Breast epithelium (tissue), 4 donors: ENCODE data around the gene BICD1. TPM values are rescaled to one million over a fixed set of nuclear protein-coding genes. Genes with fewer than 3 reads are reported as not detected.

Experiments
- DNase-seq, 2 donors: peaks; one replicate each; pipeline ENCODE4 v3.0.0-alpha.2; 2019; ENCODE audit warnings: low spot score in 2 of 2
- H3K27ac ChIP-seq, 2 donors: fragments of 200-600 bp; sonication (generic) in 1 of 2; one replicate each; pipeline ENCODE4 v1.5.1; 2016 to 2019; ENCODE audit warnings: mild to moderate bottlenecking in 1 of 2
- H3K27me3 ChIP-seq, 2 donors: fragments of 200-600 bp; sonication (generic) in 1 of 2; one replicate each; pipeline versions ENCODE4 v1.5.1 to v1.6.0; 2017 to 2019; ENCODE audit warnings: control low read depth in 1 of 2, mild to moderate bottlenecking in 1 of 2
- H3K36me3 ChIP-seq: fragments of 200-600 bp; one replicate; pipeline ENCODE4 v1.5.1; 2019
- H3K4me1 ChIP-seq, 2 donors: fragments of 200-600 bp; sonication (generic); one replicate each; pipeline ENCODE4 v1.5.1; 2016 to 2019; ENCODE audit warnings: control low read depth in 1 of 2
- H3K4me3 ChIP-seq, 3 donors: fragments of 200-600 bp; sonication (generic); 1 replicate in 2 of 3; 2 replicates in 1 of 3; pipeline ENCODE4 v1.5.1; 2016 to 2019; ENCODE audit warnings: mild to moderate bottlenecking in 3 of 3, moderate library complexity in 2 of 3
- H3K9me3 ChIP-seq, 2 donors: fragments of 200-600 bp; sonication (generic) in 1 of 2; one replicate each; pipeline ENCODE4 v1.5.1; 2016 to 2019; ENCODE audit warnings: control low read depth in 1 of 2
- POLR2A ChIP-seq: fragments of 450-650 bp; IDR thresholded peaks from one replicate; pipeline ENCODE4 v1.6.1; 2016; ENCODE audit warnings: antibody characterized with exemption, mild to moderate bottlenecking, moderate library complexity
- POLR2AphosphoS5 ChIP-seq, 3 donors: sonication (generic); formaldehyde crosslinking; IDR thresholded peaks; one replicate each; pipeline ENCODE4 v1.6.1; 2017; ENCODE audit warnings: antibody characterized with exemption in 3 of 3
- intact Hi-C: fragments of 100-400 bp; cut with DNase I; formaldehyde crosslinking; loops from one replicate; pipeline ENCODE4 v1.15.1; 2023; ENCODE audit warnings: low total_unique reads
- total RNA-seq, 3 donors: library from RNA; depleted of rRNA; stranded (reverse); fragments of >200 nt; gene quantifications; one replicate each; pipeline ENCODE4 v1.1.0, GENCODE V29; 2016
- TF ChIP-seq, protein P1 (sequence below), 3 donors: fragments of 450-650 bp; IDR thresholded peaks; one replicate each; pipeline ENCODE4 v1.5.1; 2016 to 2017; ENCODE audit warnings: antibody characterized with exemption in 3 of 3, mild to moderate bottlenecking in 3 of 3, moderate library complexity in 3 of 3

BICD1 gene
- total RNA-seq, 3 donors from 2014 or later, result 7.2 to 31.5 (median 18.4) TPM

DNA sequence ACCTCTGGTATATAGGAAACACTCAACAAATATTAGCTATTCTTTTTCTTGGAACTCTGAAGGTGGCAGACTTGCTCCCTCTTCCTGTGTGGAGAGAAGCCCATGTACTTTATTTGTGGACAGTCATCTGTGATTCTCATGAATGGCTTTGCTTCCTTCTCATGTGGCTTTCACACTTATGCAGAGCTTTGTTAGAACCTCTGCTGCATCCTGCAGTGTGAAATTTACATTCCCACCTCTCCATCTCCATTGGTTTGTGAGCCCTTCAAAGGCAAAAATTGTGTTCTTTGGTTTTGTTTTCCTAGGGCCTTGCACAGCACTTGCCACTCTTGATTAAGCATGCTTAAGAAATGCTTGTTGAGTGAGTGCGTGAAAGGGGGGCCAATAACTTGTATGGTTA, 51.9 kb downstream of the BICD1 start:
- Histone ChIP-seq H3K27ac (no peak overlapping the region), H3K36me3 (no peaks in the 10 kb centered on the region), H3K9me3 (no peaks in the 10 kb centered on the region), H3K4me1 (no peaks in the 10 kb centered on the region), H3K27me3 (no peaks in the 10 kb centered on the region), H3K4me3 (no peak overlapping the region)
- intact Hi-C loops, result no loop called here
- no peak for TF ChIP-seq POLR2AphosphoS5 (IDR thresholded peaks at IDR 0.05)
- TF ChIP-seq POLR2A, result no peak
- TF ChIP-seq, protein P1, sequence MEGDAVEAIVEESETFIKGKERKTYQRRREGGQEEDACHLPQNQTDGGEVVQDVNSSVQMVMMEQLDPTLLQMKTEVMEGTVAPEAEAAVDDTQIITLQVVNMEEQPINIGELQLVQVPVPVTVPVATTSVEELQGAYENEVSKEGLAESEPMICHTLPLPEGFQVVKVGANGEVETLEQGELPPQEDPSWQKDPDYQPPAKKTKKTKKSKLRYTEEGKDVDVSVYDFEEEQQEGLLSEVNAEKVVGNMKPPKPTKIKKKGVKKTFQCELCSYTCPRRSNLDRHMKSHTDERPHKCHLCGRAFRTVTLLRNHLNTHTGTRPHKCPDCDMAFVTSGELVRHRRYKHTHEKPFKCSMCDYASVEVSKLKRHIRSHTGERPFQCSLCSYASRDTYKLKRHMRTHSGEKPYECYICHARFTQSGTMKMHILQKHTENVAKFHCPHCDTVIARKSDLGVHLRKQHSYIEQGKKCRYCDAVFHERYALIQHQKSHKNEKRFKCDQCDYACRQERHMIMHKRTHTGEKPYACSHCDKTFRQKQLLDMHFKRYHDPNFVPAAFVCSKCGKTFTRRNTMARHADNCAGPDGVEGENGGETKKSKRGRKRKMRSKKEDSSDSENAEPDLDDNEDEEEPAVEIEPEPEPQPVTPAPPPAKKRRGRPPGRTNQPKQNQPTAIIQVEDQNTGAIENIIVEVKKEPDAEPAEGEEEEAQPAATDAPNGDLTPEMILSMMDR (IDR thresholded peaks at IDR 0.05), result no peak
- no peak for DNase-seq

DNA sequence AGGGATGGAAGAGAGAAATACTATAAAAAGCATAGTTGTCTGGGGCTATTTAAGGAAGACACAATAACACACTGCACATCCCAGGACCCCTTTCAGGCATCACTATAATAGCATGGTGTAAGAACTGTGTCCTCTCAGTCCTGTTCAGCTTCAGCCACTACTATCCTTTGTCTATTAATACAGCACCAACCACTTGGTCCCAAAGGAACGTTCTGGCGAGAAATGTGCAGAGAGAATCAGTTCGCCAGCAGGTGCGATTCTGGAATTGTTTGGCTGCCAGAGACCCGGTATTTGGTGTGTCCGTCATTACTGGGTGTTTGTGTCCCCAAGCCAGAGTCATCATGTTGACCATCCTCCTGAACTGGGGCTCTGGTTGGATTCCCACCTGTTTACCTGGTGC, 52.7 kb downstream of the BICD1 start:
- intact Hi-C loops, result no loop called here
- Histone ChIP-seq H3K9me3 (no peaks in the 10 kb centered on the region), H3K4me3 (no peak overlapping the region), H3K27me3 (no peaks in the 10 kb centered on the region), H3K27ac (no peak overlapping the region), H3K4me1 (no peaks in the 10 kb centered on the region), H3K36me3 (no peaks in the 10 kb centered on the region)
- DNase-seq, result no peak
- no peak for TF ChIP-seq POLR2A
- no peak for TF ChIP-seq POLR2AphosphoS5 (IDR thresholded peaks at IDR 0.05)
- TF ChIP-seq, protein P1 (IDR thresholded peaks at IDR 0.05), result no peak

DNA sequence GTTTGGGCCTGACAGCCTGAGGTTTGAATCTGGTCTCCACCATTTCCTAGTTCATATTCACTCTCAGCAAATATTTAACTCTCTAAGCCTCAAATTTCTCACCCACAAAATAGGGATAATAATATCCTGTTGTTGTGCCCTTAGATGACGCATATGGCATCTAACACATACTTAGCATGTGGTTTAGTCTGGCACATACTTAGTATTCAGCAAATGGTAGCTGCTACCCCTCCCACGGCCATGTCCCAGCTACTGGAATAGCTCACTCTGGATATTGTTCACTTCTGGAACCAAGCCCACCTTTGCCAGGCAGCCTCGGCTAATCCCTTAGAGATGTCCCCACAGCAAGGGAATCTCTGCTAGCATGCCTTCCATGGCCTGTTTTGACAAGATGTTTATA, 53.3 kb downstream of the BICD1 start:
- H3K27ac ChIP-seq, result no peak overlapping the region
- H3K4me3 ChIP-seq, result no peak overlapping the region
- no peaks in the 10 kb centered on the region for H3K9me3 ChIP-seq
- H3K36me3 ChIP-seq, result no peaks in the 10 kb centered on the region
- intact Hi-C loops, result no loop called here
- no peaks in the 10 kb centered on the region for H3K4me1 ChIP-seq
- TF ChIP-seq, protein P1 (IDR thresholded peaks at IDR 0.05), result no peak
- TF ChIP-seq POLR2A (no peak), POLR2AphosphoS5 (IDR thresholded peaks at IDR 0.05) (no peak)
- DNase-seq, result no peak
- H3K27me3 ChIP-seq, result no peaks in the 10 kb centered on the region

DNA sequence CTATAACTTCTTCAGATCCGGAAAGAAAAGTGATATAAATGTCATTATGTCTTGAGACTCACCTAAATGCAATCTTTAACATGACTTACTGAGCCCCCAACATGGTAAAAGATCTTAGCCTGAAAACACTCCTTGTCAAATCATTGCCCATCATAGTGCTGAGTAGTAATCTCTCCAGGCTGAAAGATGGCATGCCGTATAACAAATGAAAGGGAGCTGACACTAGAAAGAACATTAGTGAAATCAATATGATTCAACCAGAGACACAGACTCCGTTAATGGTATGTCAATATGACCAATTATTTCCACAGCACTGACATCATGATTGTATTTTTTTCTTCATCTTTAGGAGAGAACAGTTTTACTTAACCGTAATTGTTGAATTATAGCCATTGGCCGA, 54.4 kb downstream of the BICD1 start:
- TF ChIP-seq POLR2AphosphoS5 (IDR thresholded peaks at IDR 0.05), result no peak
- no peaks in the 10 kb centered on the region for H3K36me3 ChIP-seq
- no peak overlapping the region for H3K4me3 ChIP-seq
- no peak for DNase-seq
- H3K27me3 ChIP-seq, result no peaks in the 10 kb centered on the region
- no peaks in the 10 kb centered on the region for H3K9me3 ChIP-seq
- H3K4me1 ChIP-seq, result no peaks in the 10 kb centered on the region
- H3K27ac ChIP-seq, result no peak overlapping the region
- intact Hi-C loops, result no loop called here

DNA sequence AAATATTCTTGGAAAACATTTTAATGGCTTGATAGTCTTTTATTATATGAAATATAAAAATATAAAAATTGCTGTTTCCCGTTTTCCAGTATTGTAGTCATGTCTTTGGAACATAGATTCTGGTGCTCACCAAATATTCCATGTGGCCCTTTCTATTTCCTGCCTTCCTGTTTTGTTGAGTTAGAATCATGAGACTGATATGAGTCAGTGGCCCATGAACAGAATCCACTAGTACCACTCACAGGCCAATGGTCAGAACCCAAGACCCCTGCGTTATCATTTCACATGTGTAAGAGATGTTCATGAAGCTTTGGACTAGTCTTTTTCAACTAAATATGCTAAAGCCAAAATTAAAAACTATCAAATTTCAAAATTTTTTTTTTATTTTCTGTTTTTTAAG, 56.9 kb downstream of the BICD1 start:
- Histone ChIP-seq H3K4me1 (no peaks in the 10 kb centered on the region), H3K9me3 (no peaks in the 10 kb centered on the region), H3K4me3 (no peak overlapping the region), H3K27me3 (no peaks in the 10 kb centered on the region), H3K27ac (no peak overlapping the region), H3K36me3 (no peaks in the 10 kb centered on the region)
- TF ChIP-seq, protein P1 (IDR thresholded peaks at IDR 0.05), result no peak
- no peak for TF ChIP-seq POLR2A
- no peak for TF ChIP-seq POLR2AphosphoS5 (IDR thresholded peaks at IDR 0.05)
- intact Hi-C loops, result no loop called here
- no peak for DNase-seq

DNA sequence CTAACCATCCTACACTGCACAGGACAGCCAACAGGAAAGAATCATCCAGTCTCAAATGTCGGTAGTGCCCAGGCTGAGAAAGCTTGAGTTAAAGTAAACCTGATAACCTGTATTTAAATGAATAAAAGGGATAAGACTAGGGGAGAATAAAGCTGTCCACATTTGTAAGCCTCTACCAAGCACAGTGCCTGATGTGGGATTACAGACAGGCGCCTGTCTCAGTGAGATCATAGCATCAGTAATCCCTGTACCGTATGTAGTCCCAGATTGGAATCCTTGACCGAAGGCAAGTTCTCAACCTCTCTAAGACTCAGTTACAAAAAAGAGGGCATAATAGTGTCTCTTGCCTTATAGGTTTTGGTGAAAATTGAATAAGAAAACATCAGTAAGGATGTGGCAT, 59.9 kb downstream of the BICD1 start:
- Histone ChIP-seq H3K4me1 (no peaks in the 10 kb centered on the region), H3K36me3 (no peaks in the 10 kb centered on the region), H3K9me3 (no peaks in the 10 kb centered on the region), H3K4me3 (no peak overlapping the region), H3K27me3 (no peaks in the 10 kb centered on the region), H3K27ac (no peak overlapping the region)
- no peak for DNase-seq
- TF ChIP-seq, protein P1 (IDR thresholded peaks at IDR 0.05), result no peak
- TF ChIP-seq POLR2AphosphoS5 (IDR thresholded peaks at IDR 0.05) (no peak), POLR2A (no peak)
- intact Hi-C loops, result no loop called here
